Measurements from ENCODE around the gene STPG2.

STPG2 gene
- 0.18 to 0.75 (median 0.48) reads per million in 9 experiments for total RNA-seq

DNA sequence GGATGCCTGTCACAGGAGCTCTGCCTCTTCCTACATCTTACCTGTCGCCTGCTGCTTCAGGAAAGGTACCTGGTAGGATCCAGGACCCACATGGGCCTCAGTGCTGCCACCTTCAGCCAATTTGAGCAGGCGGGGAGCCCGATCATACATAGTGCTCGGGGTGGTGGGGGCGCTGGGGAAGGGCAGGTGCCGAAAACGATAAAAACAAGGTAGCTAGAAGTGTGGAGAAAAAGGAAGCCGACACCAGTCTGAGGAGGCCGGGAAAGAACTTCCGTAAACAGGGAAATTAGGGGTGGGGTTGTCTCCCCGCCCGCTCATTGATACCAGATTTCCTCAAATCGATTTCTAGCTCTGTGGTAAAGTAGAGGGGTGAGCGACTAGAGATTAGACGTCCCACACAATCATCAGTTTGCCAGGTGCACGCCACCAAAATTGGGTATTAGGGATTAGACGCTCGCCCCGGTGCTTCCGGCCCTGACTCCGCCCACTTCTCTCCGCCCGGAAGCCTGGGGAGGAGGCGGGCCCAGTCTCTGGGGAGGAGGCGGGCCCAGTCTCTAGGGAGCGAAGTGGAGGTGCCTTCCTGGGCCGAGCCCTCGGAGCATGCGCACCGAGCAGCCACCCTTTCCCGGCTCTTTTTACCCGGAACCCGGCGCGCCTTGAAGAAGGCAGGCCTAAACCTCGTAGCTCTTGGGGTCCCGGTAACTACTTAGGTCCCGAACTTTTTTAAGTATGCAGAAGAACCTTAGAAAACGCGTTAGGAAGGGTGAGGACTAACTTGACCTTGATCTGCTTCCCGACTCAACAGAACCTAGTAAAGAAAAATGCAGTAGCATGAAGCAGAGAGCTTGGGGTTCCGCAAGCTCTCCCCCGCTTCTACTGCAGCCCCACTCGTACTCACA lies at the start of gene STPG2:
STPG2 (minus strand) TSS at position 476 of the 899 bp plus-strand sequence.
- Mint-ChIP-seq H3K27ac (peak within 1 kb of the TSS; percentile 89 to 99), H3K27me3 (no peaks in the 10 kb centered on the region), H3K9me3 (peaks cover 0 to 1% of the 10 kb centered on the region in 2 donors), H3K36me3 (ENCODE audit: insufficient read depth) (peaks cover 5% of the 10 kb centered on the region), H3K4me3 (peak within 1 kb of the TSS; percentile 91 to 92), H3K4me1 (ENCODE audit: low read depth in 2 of 2) (peaks cover 9 to 17% of the 10 kb centered on the region in 2 donors)
- DNase-seq, result peak; percentile 85 to 92 (median 89)
- ATAC-seq (replicated peaks), result peak; percentile 99

- H3K4me3 Mint-ChIP-seq, result no peak overlapping the region
- H3K4me1 Mint-ChIP-seq (ENCODE audit: low read depth in 2 of 2), result no peaks in the 10 kb centered on the region
- no peaks in the 10 kb centered on the region for H3K9me3 Mint-ChIP-seq
- no peak overlapping the region for H3K27ac Mint-ChIP-seq
- no peaks in the 10 kb centered on the region for H3K36me3 Mint-ChIP-seq (ENCODE audit: insufficient read depth)
- no peak for DNase-seq
- ATAC-seq (replicated peaks), result no peak
- peaks cover 0 to 11% of the 10 kb centered on the region in 2 donors for H3K27me3 Mint-ChIP-seq
Measured at GRCh38 chr4:98185279-98185678, 42.0 kb upstream of the STPG2 start.

DNA sequence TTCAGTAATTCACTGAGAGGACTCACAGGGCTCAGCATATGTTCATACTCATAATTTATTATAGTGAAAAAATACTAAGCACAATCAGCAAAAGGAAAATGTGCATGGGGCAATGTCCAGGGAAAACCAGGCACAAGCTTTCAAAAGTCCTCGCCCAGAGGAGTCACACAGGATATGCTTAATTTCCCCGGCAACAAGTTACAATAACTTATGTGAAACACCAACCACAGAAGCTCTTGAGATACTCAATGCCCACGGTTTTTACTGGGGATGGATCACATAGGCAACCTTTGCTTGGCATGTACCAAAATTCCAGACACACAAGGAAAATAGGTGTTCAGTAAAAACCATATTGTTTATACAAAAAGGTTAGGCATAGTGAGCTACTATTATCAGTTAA lies 38.5 kb upstream of the STPG2 start:
- H3K4me1 Mint-ChIP-seq (ENCODE audit: low read depth in 2 of 2), result no peaks in the 10 kb centered on the region
- H3K9me3 Mint-ChIP-seq, result no peaks in the 10 kb centered on the region
- no peak for ATAC-seq (replicated peaks)
- no peak overlapping the region for H3K4me3 Mint-ChIP-seq
- H3K27me3 Mint-ChIP-seq, result peaks cover 0 to 6% of the 10 kb centered on the region in 2 donors
- no peaks in the 10 kb centered on the region for H3K36me3 Mint-ChIP-seq (ENCODE audit: insufficient read depth)
- H3K27ac Mint-ChIP-seq, result no peak overlapping the region
- DNase-seq, result no peak

DNA sequence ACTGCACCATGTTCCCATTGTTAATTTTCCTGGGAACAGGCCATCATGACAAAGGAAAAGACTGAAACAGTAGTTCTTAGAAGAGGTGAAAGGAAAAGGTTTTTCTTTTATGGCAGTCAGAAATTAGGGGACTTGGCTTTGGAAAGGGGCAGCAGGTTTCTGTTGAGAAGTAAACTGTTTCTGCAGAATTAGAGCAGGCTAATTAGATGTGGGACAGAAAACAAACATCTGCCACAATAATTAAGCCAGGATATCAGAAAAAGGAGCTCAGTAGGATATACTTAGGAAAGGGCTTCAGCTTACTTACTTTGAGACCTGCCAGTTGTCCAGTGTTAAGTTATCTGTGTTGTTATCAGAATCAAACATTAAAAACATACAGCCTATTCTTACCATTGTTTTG lies 36.7 kb upstream of the STPG2 start:
- Mint-ChIP-seq H3K9me3 (no peaks in the 10 kb centered on the region), H3K27ac (no peak overlapping the region), H3K4me3 (no peak overlapping the region), H3K36me3 (ENCODE audit: insufficient read depth) (no peaks in the 10 kb centered on the region), H3K27me3 (peaks cover 0 to 8% of the 10 kb centered on the region in 2 donors), H3K4me1 (ENCODE audit: low read depth in 2 of 2) (no peaks in the 10 kb centered on the region)
- ATAC-seq (replicated peaks), result no peak
- DNase-seq, result no peak

DNA sequence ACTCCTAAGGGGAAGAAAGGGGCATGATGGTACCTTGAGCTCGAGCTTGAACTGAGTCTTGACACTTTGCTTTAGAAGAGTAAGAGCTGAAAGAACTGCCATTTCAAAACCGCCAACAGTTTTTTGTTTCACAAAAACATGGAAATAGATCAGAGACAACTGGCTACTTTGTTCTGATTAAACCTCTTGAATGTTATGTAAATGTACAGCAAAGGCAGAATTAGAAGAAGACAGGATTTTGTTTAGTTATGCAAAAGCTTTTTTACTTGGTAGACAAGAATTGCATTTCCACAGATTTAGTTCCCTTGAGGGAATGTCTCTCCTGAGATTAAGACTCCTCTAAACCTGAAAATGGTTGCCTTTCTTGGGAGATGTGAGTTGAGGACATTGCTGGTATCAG lies 33.3 kb upstream of the STPG2 start:
- DNase-seq (no peak), ATAC-seq (replicated peaks) (no peak)
- Mint-ChIP-seq H3K27me3 (peaks cover 0 to 8% of the 10 kb centered on the region in 2 donors), H3K27ac (no peak overlapping the region), H3K36me3 (ENCODE audit: insufficient read depth) (no peaks in the 10 kb centered on the region), H3K4me3 (no peak overlapping the region), H3K4me1 (ENCODE audit: low read depth in 2 of 2) (no peaks in the 10 kb centered on the region), H3K9me3 (no peaks in the 10 kb centered on the region)

- no peak overlapping the region for H3K4me3 Mint-ChIP-seq
- DNase-seq, result no peak
- no peak overlapping the region for H3K27ac Mint-ChIP-seq
- H3K4me1 Mint-ChIP-seq (ENCODE audit: low read depth in 2 of 2), result no peaks in the 10 kb centered on the region
- H3K9me3 Mint-ChIP-seq, result no peaks in the 10 kb centered on the region
- no peaks in the 10 kb centered on the region for H3K36me3 Mint-ChIP-seq (ENCODE audit: insufficient read depth)
- no peak for ATAC-seq (replicated peaks)
- H3K27me3 Mint-ChIP-seq, result peaks cover 0 to 13% of the 10 kb centered on the region in 2 donors
Measured at GRCh38 chr4:98170035-98170434, 26.8 kb upstream of the STPG2 start.

GRCh38 chr4:98166731-98167041 lies 23.4 kb upstream of the STPG2 start:
- DNase-seq (no peak), ATAC-seq (replicated peaks) (no peak)
- Mint-ChIP-seq H3K4me3 (no peak overlapping the region), H3K36me3 (ENCODE audit: insufficient read depth) (no peaks in the 10 kb centered on the region), H3K27ac (no peak overlapping the region), H3K4me1 (ENCODE audit: low read depth in 2 of 2) (peaks cover 0 to 4% of the 10 kb centered on the region in 2 donors), H3K9me3 (no peaks in the 10 kb centered on the region), H3K27me3 (peaks cover 0 to 13% of the 10 kb centered on the region in 2 donors)

- DNase-seq (no peak), ATAC-seq (replicated peaks) (no peak)
- H3K9me3 Mint-ChIP-seq, result no peaks in the 10 kb centered on the region
- H3K4me3 Mint-ChIP-seq, result no peak overlapping the region
- peaks cover 0 to 4% of the 10 kb centered on the region in 2 donors for H3K4me1 Mint-ChIP-seq (ENCODE audit: low read depth in 2 of 2)
- peaks cover 0 to 13% of the 10 kb centered on the region in 2 donors for H3K27me3 Mint-ChIP-seq
- H3K36me3 Mint-ChIP-seq (ENCODE audit: insufficient read depth), result no peaks in the 10 kb centered on the region
- no peak overlapping the region for H3K27ac Mint-ChIP-seq
Measured at GRCh38 chr4:98166025-98166730, 22.9 kb upstream of the STPG2 start.

DNA sequence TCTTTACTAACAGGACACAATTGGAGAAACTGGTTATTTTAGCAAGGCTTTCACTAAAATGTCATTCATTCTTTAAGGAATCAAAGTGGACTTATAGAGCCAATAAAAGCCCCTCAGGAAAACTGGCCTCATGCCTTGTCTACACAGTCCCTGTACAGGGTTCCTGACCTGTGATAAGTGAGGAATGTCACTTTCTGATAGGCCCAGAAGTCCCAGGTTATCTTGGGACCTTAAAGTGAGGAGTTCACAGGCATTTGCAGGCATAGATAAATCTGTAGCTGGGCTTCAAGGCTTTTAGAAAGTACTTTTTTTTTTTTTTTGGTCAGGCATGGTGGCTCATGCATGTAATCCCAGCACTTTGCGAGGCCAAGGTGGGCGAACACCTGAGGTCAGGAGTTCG lies 19.4 kb upstream of the STPG2 start:
- Mint-ChIP-seq H3K4me3 (no peak overlapping the region), H3K36me3 (ENCODE audit: insufficient read depth) (no peaks in the 10 kb centered on the region), H3K4me1 (ENCODE audit: low read depth in 2 of 2) (peaks cover 0 to 4% of the 10 kb centered on the region in 2 donors), H3K27ac (no peak overlapping the region), H3K27me3 (peaks cover 8 to 13% of the 10 kb centered on the region in 2 donors), H3K9me3 (no peaks in the 10 kb centered on the region)
- no peak for DNase-seq
- no peak for ATAC-seq (replicated peaks)

- ATAC-seq (replicated peaks) (no peak), DNase-seq (no peak)
- Mint-ChIP-seq H3K27ac (no peak overlapping the region), H3K27me3 (peaks cover 0 to 9% of the 10 kb centered on the region in 2 donors), H3K4me3 (no peak overlapping the region), H3K4me1 (ENCODE audit: low read depth in 2 of 2) (peaks cover 4 to 6% of the 10 kb centered on the region in 2 donors), H3K9me3 (no peaks in the 10 kb centered on the region), H3K36me3 (ENCODE audit: insufficient read depth) (no peaks in the 10 kb centered on the region)
Measured at GRCh38 chr4:98151145-98151924, 8.1 kb upstream of the STPG2 start.

GRCh38 chr4:98150092-98150761 lies 7.0 kb upstream of the STPG2 start:
- no peak for DNase-seq
- Mint-ChIP-seq H3K36me3 (ENCODE audit: insufficient read depth) (no peaks in the 10 kb centered on the region), H3K4me3 (no peak overlapping the region), H3K27me3 (peaks cover 0 to 9% of the 10 kb centered on the region in 2 donors), H3K9me3 (no peaks in the 10 kb centered on the region), H3K27ac (no peak overlapping the region), H3K4me1 (ENCODE audit: low read depth in 2 of 2) (peaks cover 4 to 6% of the 10 kb centered on the region in 2 donors)
- ATAC-seq (replicated peaks), result no peak

GRCh38 chr4:98148856-98149255 lies 5.6 kb upstream of the STPG2 start:
- Mint-ChIP-seq H3K9me3 (no peaks in the 10 kb centered on the region), H3K4me1 (ENCODE audit: low read depth in 2 of 2) (peaks cover 5 to 7% of the 10 kb centered on the region in 2 donors), H3K27ac (no peak overlapping the region), H3K36me3 (ENCODE audit: insufficient read depth) (no peaks in the 10 kb centered on the region), H3K4me3 (no peak overlapping the region), H3K27me3 (peaks cover 0 to 9% of the 10 kb centered on the region in 2 donors)
- ATAC-seq (replicated peaks) (no peak), DNase-seq (no peak)

GRCh38 chr4:98126141-98126540 lies 17.1 kb downstream of the STPG2 start:
- ATAC-seq (replicated peaks) (no peak), DNase-seq (no peak)
- H3K9me3 Mint-ChIP-seq, result peaks cover 0 to 7% of the 10 kb centered on the region in 2 donors
- no peak overlapping the region for H3K4me3 Mint-ChIP-seq
- H3K27me3 Mint-ChIP-seq, result peaks cover 33 to 47% of the 10 kb centered on the region in 2 donors
- no peaks in the 10 kb centered on the region for H3K36me3 Mint-ChIP-seq (ENCODE audit: insufficient read depth)
- H3K27ac Mint-ChIP-seq, result no peak overlapping the region
- no peaks in the 10 kb centered on the region for H3K4me1 Mint-ChIP-seq (ENCODE audit: low read depth in 2 of 2)

Data from effector memory CD8-positive, alpha-beta T cell (primary cell).